Calu3 (cell line): ENCODE data around the gene REXO4. TPM values are rescaled to one million over a fixed set of nuclear protein-coding genes. Genes with fewer than 3 reads are reported as not detected.
A peak's percentile ranks its signal among the peaks of the same experiment; 100 is the strongest.

Experiments
- BruUV-seq: library from RNA; stranded (reverse); fragments of 400-500 nt; replicated peaks from 2 replicates; lab custom pipeline; 2021; lab: Mats Ljungman, UMichigan
- CTCF ChIA-PET: fragments of 300-600 bp; sonication (Branson Sonifier 250); formaldehyde crosslinking; loops from one replicate; lab custom pipeline; 2022; ENCODE audit warnings: antibody characterized with exemption; lab: Charles Lee
- DNase-seq: peaks from one replicate; pipeline ENCODE4 v3.0.0; 2022
- H3K27ac Mint-ChIP-seq: one replicate; pipeline ENCODE4 v1.8.0; 2022; ENCODE audit warnings: mixed read lengths; ENCODE audit not compliant: unreplicated experiment
- H3K27me3 Mint-ChIP-seq: one replicate; pipeline ENCODE4 v1.8.0; 2022; ENCODE audit warnings: mixed read lengths; ENCODE audit not compliant: unreplicated experiment
- H3K36me3 Mint-ChIP-seq: one replicate; pipeline ENCODE4 v1.8.0; 2022; ENCODE audit warnings: mild to moderate bottlenecking, moderate library complexity, mixed read lengths; ENCODE audit not compliant: insufficient read depth, unreplicated experiment
- H3K4me1 Mint-ChIP-seq: one replicate; pipeline ENCODE4 v1.8.0; 2022; ENCODE audit warnings: mild to moderate bottlenecking, low read depth, mixed read lengths; ENCODE audit not compliant: unreplicated experiment
- H3K4me3 Mint-ChIP-seq: one replicate; pipeline ENCODE4 v1.8.0; 2022; ENCODE audit warnings: mild to moderate bottlenecking, low read depth, moderate library complexity, mixed read lengths; ENCODE audit not compliant: unreplicated experiment
- H3K9me3 Mint-ChIP-seq: one replicate; pipeline ENCODE4 v1.8.0; 2022; ENCODE audit warnings: low read depth, mixed read lengths; ENCODE audit not compliant: unreplicated experiment
- intact Hi-C: fragments of 100-400 bp; cut with micrococcal nuclease; formaldehyde crosslinking; loops from one replicate; pipeline ENCODE4 v1.10.0; 2022; ENCODE audit not compliant: unreplicated experiment
- total RNA-seq: library from RNA; stranded (reverse); gene quantifications from 2 replicates; pipeline ENCODE4 v1.2.3, GENCODE V29; 2022
- TF ChIP-seq, protein P1 (sequence below): fragments of 200-600 bp; IDR thresholded peaks from one replicate; pipeline ENCODE4 v1.8.0; 2022; ENCODE audit warnings: antibody characterized with exemption; ENCODE audit not compliant: unreplicated experiment

Gene REXO4
- total RNA-seq, 1 experiment from 2014 or later = 23.4 TPM

DNA sequence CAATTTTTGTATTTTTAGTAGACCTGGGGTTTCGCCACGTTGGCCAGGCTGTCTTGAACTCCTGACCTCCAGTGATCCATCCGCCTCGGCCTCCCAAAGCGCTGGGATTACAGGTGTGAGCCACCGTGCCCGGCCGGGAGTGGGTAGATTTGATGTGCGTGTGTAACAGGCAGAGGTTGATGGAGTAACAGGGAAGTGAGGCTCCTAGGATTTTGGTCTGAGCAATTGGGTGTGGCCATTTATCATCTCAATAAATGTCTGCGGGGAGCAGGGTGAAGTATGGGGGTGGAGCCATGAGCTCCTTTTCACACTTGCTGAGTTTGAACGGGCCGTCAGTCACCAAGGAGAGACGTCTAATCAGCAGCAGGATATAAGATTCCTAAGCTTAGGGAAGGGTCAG is 1.2 kb upstream of the REXO4 start:
- no peaks in the 10 kb centered on the region for H3K27me3 Mint-ChIP-seq

DNA sequence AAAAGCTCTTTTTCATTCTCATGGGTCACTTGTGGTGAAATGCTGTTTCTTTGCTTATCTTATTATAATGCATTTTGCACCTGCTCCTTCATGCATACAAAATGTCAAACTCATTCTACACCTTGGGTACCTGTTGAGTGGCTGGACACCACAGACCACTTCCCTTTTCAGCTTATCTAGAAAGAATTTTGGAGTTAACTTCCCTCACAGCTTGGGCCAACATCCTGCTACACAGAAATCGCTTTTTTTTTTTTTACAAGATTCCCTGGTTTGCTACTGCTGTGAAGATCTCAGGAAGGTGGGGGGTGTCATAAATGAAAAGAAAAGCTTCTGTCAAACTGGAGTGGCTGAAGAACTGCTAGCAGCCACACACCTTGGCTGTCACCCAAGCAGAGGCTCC is 2.6 kb downstream of the REXO4 start:
- no TSS peak for BruUV-seq
- TF ChIP-seq, protein P1, sequence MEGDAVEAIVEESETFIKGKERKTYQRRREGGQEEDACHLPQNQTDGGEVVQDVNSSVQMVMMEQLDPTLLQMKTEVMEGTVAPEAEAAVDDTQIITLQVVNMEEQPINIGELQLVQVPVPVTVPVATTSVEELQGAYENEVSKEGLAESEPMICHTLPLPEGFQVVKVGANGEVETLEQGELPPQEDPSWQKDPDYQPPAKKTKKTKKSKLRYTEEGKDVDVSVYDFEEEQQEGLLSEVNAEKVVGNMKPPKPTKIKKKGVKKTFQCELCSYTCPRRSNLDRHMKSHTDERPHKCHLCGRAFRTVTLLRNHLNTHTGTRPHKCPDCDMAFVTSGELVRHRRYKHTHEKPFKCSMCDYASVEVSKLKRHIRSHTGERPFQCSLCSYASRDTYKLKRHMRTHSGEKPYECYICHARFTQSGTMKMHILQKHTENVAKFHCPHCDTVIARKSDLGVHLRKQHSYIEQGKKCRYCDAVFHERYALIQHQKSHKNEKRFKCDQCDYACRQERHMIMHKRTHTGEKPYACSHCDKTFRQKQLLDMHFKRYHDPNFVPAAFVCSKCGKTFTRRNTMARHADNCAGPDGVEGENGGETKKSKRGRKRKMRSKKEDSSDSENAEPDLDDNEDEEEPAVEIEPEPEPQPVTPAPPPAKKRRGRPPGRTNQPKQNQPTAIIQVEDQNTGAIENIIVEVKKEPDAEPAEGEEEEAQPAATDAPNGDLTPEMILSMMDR = no peak
- no peak for DNase-seq
- CTCF ChIA-PET = no interaction called here
- no peaks in the 10 kb centered on the region for H3K27me3 Mint-ChIP-seq
- peaks cover 12% of the 10 kb centered on the region for H3K4me1 Mint-ChIP-seq
- peaks cover 53% of the 10 kb centered on the region for H3K36me3 Mint-ChIP-seq
- H3K9me3 Mint-ChIP-seq = no peaks in the 10 kb centered on the region
- H3K27ac Mint-ChIP-seq = no peak overlapping the region
- intact Hi-C loops = no loop called here
- H3K4me3 Mint-ChIP-seq = no peak overlapping the region

More for the DNA sequence above, 1.2 kb upstream of the REXO4 start:
- Mint-ChIP-seq H3K4me1 (peaks cover 20% of the 10 kb centered on the region), H3K9me3 (no peaks in the 10 kb centered on the region), H3K27ac (peak overlapping the region; percentile 87), H3K36me3 (peaks cover 41% of the 10 kb centered on the region), H3K4me3 (peak overlapping the region; percentile 92)
- intact Hi-C loops = no loop called here
- TF ChIP-seq, protein P1 = no peak
- BruUV-seq = no TSS peak
- DNase-seq = no peak
- CTCF ChIA-PET = no interaction called here

DNA sequence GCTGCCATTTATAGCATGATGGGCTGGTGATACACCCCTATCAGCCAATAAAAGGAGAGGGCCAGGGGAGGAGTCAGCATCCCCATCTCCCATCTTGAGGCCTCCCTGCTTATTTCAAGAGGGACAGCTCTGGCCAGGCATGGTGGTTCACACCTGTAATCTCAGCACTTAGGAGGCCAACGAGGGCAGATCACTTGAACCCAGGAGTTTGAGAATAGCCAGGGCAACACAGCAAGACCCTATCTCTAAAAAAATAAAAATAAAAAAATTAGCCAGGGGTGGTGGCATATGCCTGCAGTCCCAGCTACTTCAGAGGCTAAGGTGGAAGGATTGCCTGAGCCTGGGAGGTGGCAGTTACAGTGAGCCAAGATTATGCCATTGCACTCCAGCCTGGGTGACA is 9.8 kb downstream of the REXO4 start:
- TF ChIP-seq, protein P1 = no peak
- H3K4me1 Mint-ChIP-seq = no peaks in the 10 kb centered on the region
- no peak overlapping the region for H3K4me3 Mint-ChIP-seq
- no peaks in the 10 kb centered on the region for H3K9me3 Mint-ChIP-seq
- no TSS peak for BruUV-seq
- intact Hi-C loops = loop anchor here (10.0 kb wide), 1 partner anchor 63 kb away; the partner anchor contains the start of genes MED22 and RPL7A
- H3K27me3 Mint-ChIP-seq = no peaks in the 10 kb centered on the region
- peaks cover 33% of the 10 kb centered on the region for H3K36me3 Mint-ChIP-seq
- H3K27ac Mint-ChIP-seq = no peak overlapping the region
- CTCF ChIA-PET = no interaction called here
- DNase-seq = no peak

DNA sequence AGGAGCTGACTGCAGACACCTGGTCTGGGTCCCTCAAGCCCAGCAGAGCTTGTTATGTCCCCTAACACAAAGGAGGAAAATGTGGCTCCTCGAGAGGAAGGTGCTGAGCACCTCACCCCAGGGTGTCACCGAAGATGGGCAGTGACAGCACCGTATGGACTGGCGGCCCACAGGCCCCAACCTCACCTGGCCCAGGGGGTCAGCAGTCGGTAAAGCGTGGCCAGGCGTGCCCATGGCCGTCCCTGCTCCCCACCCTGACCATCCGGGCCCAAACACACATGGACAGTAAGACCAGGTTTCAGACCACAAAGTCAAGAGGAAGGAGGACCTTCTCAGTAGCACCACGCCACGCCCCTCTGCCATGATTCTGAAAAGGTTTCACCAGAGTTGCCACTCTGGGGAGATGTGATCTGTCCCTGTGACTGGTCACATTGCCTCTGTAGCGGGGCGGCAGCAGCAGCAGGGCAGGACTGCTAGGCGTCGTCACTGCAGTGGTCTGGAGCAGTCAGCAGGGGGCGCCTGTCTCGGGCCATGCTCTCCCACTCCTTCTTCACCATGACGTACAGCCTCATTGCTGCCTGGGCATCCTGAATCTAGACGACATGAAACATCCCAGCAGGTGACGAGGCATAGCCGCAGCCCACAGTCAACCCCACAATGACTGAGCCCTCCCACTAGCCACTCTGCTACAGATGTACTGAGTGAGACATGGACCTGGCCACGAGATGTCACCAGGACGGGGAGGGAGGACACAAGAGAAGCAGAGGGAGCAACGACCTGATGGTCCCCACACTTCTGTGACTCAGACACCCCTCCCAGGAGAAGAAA is 11.1 kb downstream of the REXO4 start:
- Mint-ChIP-seq H3K27me3 (no peaks in the 10 kb centered on the region), H3K4me3 (no peak overlapping the region), H3K4me1 (no peaks in the 10 kb centered on the region), H3K9me3 (no peaks in the 10 kb centered on the region), H3K36me3 (peaks cover 27% of the 10 kb centered on the region), H3K27ac (no peak overlapping the region)
- no TSS peak for BruUV-seq
- DNase-seq = peak; percentile 74
- CTCF ChIA-PET = no interaction called here
- TF ChIP-seq, protein P1 = no peak
- intact Hi-C loops = loop anchor here (10.0 kb wide), 1 partner anchor 62 kb away; the partner anchor contains the start of genes MED22 and RPL7A
